C4-2B (cell line): ENCODE results near the gene BIRC6.

ENCODE experiments used
- ZFX ChIP-seq: fragments of 450-650 bp; IDR thresholded peaks from 2 replicates; pipeline ENCODE4 v1.6.1; 2017
- TF ChIP-seq, protein P1 (sequence below): fragments of 450-650 bp; conservative IDR thresholded peaks from 2 replicates; pipeline ENCODE4 v1.5.1; 2017; ENCODE audit warnings: mild to moderate bottlenecking

DNA sequence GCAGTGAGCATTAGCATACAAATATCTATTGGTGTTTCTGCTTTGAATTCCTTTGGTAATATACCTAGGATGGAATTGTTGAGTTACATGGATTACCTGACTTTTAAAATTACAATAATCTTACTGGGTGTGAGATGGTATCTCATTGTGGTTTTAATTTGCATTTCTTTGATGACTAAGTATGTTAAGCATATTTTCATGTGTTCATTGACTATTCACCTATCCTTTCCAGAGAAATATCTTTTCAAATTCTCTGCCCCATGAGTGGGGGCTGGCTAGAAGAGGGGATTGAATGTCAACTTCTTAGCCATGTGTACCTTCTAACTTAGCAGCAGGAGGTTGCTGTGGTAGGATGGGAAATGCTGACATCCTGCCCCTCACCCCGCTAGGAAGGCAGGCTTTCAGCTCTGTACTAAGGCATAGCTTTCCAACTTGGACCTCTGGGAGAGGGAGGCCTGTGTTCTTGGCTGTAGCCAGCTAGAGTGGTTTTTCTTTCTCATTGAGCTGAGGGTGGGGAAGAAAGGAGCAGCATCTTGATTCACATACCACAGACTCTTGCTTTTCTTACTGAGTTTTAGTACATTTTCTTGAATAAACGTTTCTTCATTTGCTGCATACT lies 207.7 kb downstream of the BIRC6 start:
- TF ChIP-seq, protein P1, sequence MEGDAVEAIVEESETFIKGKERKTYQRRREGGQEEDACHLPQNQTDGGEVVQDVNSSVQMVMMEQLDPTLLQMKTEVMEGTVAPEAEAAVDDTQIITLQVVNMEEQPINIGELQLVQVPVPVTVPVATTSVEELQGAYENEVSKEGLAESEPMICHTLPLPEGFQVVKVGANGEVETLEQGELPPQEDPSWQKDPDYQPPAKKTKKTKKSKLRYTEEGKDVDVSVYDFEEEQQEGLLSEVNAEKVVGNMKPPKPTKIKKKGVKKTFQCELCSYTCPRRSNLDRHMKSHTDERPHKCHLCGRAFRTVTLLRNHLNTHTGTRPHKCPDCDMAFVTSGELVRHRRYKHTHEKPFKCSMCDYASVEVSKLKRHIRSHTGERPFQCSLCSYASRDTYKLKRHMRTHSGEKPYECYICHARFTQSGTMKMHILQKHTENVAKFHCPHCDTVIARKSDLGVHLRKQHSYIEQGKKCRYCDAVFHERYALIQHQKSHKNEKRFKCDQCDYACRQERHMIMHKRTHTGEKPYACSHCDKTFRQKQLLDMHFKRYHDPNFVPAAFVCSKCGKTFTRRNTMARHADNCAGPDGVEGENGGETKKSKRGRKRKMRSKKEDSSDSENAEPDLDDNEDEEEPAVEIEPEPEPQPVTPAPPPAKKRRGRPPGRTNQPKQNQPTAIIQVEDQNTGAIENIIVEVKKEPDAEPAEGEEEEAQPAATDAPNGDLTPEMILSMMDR = no peak
- TF ChIP-seq ZFX = no peak
